ENCODE measurements around the gene SOX18. TPM values are rescaled to one million over a fixed set of nuclear protein-coding genes. Genes with fewer than 3 reads are reported as not detected.

Gene SOX18
- total RNA-seq, 1 experiment from 2014 or later = not detected

DNA sequence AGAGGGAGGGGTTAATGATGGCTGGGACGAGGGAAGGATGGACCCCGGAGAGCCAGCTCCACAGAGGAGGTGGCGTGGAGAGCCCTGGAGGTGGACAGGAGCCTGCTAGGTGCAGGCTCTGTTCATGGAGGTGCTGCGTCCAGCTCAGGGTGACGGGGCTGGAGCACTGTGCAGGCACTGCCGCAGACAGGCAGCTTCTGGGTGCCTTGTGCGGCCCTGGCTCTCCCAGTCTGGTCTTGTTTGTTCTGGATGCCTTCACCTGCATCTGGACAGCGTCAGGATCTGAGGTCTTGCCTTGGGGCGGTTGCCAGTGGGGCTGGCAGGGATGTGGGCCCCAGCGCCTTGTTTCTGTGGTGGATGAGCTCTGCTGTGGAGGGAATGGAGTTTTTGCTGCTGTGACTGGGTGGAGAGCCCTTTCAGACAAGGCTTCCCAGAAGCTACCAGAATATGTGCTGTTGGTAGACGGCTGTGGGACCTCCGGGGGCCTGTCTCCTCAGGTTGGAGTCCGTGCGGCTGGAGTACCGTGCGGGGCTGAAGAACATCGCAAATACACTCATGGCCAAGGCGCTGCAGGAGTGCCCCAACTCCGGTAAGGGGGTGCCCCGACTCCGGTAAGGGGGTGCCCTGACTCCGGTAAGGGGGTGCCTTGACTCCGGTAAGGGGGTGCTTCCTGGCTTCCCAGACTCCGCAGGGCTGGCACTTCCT lies 21.3 kb downstream of the SOX18 start:
- no peak overlapping the region for H3K4me3 Mint-ChIP-seq (ENCODE audit: low read depth, unreplicated experiment)
- H3K36me3 Mint-ChIP-seq (ENCODE audit: insufficient read depth, unreplicated experiment) = peaks cover 81% of the 10 kb centered on the region

DNA sequence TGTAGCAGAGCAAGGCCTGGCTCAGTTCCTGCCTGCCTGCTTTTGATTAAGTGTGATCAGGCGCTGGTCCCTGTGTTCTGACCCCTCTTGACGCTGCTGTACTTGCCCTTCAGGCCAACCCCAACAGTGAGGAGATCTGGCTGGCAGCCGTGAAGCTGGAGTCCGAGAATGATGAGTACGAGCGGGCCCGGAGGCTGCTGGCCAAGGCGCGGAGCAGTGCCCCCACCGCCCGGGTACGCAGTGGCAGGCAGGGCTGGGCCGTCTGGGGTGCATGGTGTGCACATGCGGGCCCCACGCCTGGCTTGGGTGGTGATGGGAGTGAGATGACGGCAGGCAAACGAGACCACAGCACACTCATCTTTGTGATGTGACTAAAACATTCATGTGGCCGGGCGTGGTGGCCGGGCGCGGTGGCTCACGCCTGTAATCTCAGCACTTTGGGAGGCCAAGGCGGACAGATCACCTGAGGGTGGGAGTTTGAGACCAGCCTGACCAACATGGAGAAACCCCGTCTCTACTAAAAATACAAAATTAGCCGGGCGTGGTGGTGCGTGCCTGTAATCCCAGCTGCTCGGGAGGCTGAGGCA lies 23.5 kb downstream of the SOX18 start:
- H3K9me3 Mint-ChIP-seq (ENCODE audit: low read depth, unreplicated experiment) = no peaks in the 10 kb centered on the region
- no peaks in the 10 kb centered on the region for H3K4me1 Mint-ChIP-seq (ENCODE audit: low read depth, unreplicated experiment)
- TF ChIP-seq, protein P1, sequence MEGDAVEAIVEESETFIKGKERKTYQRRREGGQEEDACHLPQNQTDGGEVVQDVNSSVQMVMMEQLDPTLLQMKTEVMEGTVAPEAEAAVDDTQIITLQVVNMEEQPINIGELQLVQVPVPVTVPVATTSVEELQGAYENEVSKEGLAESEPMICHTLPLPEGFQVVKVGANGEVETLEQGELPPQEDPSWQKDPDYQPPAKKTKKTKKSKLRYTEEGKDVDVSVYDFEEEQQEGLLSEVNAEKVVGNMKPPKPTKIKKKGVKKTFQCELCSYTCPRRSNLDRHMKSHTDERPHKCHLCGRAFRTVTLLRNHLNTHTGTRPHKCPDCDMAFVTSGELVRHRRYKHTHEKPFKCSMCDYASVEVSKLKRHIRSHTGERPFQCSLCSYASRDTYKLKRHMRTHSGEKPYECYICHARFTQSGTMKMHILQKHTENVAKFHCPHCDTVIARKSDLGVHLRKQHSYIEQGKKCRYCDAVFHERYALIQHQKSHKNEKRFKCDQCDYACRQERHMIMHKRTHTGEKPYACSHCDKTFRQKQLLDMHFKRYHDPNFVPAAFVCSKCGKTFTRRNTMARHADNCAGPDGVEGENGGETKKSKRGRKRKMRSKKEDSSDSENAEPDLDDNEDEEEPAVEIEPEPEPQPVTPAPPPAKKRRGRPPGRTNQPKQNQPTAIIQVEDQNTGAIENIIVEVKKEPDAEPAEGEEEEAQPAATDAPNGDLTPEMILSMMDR (IDR thresholded peaks at IDR 0.05; ENCODE audit: unreplicated experiment) = no peak
- intact Hi-C loops (cut with micrococcal nuclease; ENCODE audit: unreplicated experiment) = no loop called here
- CTCF ChIA-PET = no interaction called here
- H3K36me3 Mint-ChIP-seq (ENCODE audit: insufficient read depth, unreplicated experiment) = peaks cover 75% of the 10 kb centered on the region
- DNase-seq = no peak
- H3K4me3 Mint-ChIP-seq (ENCODE audit: low read depth, unreplicated experiment) = no peak overlapping the region
- no peak overlapping the region for H3K27ac Mint-ChIP-seq (ENCODE audit: unreplicated experiment)
- BruUV-seq (replicated peaks) = no TSS peak
- no peaks in the 10 kb centered on the region for H3K27me3 Mint-ChIP-seq (ENCODE audit: unreplicated experiment)

More for the DNA sequence above, 21.3 kb downstream of the SOX18 start:
- Mint-ChIP-seq H3K9me3 (ENCODE audit: low read depth, unreplicated experiment) (no peaks in the 10 kb centered on the region), H3K27ac (ENCODE audit: unreplicated experiment) (no peak overlapping the region), H3K4me1 (ENCODE audit: low read depth, unreplicated experiment) (no peaks in the 10 kb centered on the region), H3K27me3 (ENCODE audit: unreplicated experiment) (no peaks in the 10 kb centered on the region)
- CTCF ChIA-PET = interaction anchor here (0.6 to 2.4 kb wide), 2 partner anchors 11 to 43 kb away, joined by 4 to 10 read pairs; no protein-coding TSS in a partner anchor
- intact Hi-C loops (cut with micrococcal nuclease; ENCODE audit: unreplicated experiment) = no loop called here
- BruUV-seq (replicated peaks) = no TSS peak
- no peak for DNase-seq
- TF ChIP-seq, protein P1 (IDR thresholded peaks at IDR 0.05; ENCODE audit: unreplicated experiment) = no peak

DNA sequence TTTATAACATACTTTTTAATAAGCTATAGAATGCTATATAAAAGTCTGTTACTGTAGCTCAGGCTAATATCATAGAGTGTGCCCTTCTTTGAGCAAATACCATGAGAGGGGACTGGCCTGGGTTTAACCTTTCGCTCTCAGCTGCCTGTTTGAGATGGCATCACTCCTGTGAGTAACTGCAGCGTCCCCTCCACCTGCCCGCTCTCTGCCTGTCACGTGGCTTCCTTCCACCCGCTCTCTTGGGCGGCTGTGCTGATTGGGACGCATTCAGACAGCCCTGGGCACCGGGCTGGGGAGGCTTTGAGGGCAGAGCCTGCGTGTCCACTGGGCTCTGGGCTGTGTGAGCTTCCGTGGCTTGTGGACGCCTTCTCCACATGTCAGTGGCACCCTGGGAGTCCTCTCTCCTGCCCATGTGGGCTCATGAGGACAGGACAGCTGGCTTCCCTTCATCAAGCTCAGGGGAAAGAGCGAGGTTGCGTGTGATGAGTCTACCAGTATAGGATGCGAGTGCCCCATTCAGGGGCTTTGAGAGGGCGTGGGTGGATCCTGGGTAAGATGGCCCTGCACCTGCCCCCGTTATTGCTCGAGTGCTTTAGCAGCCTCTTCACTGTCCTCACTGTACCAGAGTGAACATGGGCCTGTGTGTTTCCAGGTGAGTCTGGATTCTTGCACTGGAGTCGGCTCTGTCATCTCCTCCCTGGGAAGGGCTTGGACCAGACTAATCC lies 24.2 kb downstream of the SOX18 start:
- no peak for DNase-seq
- no peaks in the 10 kb centered on the region for H3K9me3 Mint-ChIP-seq (ENCODE audit: low read depth, unreplicated experiment)
- no peak overlapping the region for H3K4me3 Mint-ChIP-seq (ENCODE audit: low read depth, unreplicated experiment)
- TF ChIP-seq, protein P1 (IDR thresholded peaks at IDR 0.05; ENCODE audit: unreplicated experiment) = no peak
- CTCF ChIA-PET = no interaction called here
- intact Hi-C loops (cut with micrococcal nuclease; ENCODE audit: unreplicated experiment) = no loop called here
- H3K36me3 Mint-ChIP-seq (ENCODE audit: insufficient read depth, unreplicated experiment) = peaks cover 72% of the 10 kb centered on the region
- BruUV-seq (replicated peaks) = no TSS peak
- no peaks in the 10 kb centered on the region for H3K27me3 Mint-ChIP-seq (ENCODE audit: unreplicated experiment)
- H3K27ac Mint-ChIP-seq (ENCODE audit: unreplicated experiment) = no peak overlapping the region
- H3K4me1 Mint-ChIP-seq (ENCODE audit: low read depth, unreplicated experiment) = no peaks in the 10 kb centered on the region

DNA sequence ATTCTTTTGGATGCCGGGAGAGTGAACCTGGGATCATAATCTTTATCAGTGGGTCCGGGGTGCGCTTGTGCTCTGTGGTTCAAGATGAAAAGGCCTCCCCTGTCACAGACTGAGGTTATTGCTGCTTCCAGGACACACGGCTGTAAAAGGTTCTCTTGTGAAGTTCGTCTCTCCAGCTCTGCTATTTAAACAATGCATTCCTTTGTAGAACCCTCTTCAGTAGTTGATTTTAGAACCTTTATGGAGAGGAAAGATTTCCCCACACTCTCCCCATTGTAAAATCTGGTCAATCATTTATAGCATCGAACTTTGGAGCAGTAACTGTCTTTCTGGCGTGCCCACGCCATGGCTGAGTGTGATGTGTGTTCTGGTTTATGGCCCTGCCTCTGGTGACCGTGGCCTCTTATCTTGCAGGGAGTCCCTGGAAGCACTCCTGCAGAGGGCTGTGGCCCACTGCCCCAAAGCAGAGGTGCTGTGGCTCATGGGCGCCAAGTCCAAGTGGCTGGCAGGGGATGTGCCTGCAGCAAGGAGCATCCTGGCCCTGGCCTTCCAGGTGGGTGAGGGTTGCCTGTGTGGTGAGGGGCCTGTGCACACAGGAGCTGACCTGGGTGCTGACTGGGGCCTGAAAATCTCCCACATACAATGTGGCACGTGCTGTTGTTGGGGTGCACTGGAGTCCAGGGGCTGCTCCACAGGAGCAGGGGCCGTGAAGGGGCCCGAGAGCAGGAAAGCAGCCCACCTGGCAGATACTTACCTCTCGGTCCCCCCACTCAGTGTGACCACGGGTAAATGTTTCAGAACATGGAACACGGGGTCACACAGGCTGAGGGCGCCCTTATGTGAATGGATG lies 25.1 kb downstream of the SOX18 start:
- TF ChIP-seq, protein P1 (IDR thresholded peaks at IDR 0.05; ENCODE audit: unreplicated experiment) = no peak
- intact Hi-C loops (cut with micrococcal nuclease; ENCODE audit: unreplicated experiment) = no loop called here
- H3K4me3 Mint-ChIP-seq (ENCODE audit: low read depth, unreplicated experiment) = no peak overlapping the region
- no peaks in the 10 kb centered on the region for H3K27me3 Mint-ChIP-seq (ENCODE audit: unreplicated experiment)
- no peak overlapping the region for H3K27ac Mint-ChIP-seq (ENCODE audit: unreplicated experiment)
- no peaks in the 10 kb centered on the region for H3K4me1 Mint-ChIP-seq (ENCODE audit: low read depth, unreplicated experiment)
- no TSS peak for BruUV-seq (replicated peaks)
- CTCF ChIA-PET = no interaction called here
- DNase-seq = no peak
- H3K9me3 Mint-ChIP-seq (ENCODE audit: low read depth, unreplicated experiment) = no peaks in the 10 kb centered on the region
- peaks cover 72% of the 10 kb centered on the region for H3K36me3 Mint-ChIP-seq (ENCODE audit: insufficient read depth, unreplicated experiment)

Data from Calu3 (cell line).